ENCODE measurements around the gene RASGRP2.

- TF ChIP-seq, protein P1, sequence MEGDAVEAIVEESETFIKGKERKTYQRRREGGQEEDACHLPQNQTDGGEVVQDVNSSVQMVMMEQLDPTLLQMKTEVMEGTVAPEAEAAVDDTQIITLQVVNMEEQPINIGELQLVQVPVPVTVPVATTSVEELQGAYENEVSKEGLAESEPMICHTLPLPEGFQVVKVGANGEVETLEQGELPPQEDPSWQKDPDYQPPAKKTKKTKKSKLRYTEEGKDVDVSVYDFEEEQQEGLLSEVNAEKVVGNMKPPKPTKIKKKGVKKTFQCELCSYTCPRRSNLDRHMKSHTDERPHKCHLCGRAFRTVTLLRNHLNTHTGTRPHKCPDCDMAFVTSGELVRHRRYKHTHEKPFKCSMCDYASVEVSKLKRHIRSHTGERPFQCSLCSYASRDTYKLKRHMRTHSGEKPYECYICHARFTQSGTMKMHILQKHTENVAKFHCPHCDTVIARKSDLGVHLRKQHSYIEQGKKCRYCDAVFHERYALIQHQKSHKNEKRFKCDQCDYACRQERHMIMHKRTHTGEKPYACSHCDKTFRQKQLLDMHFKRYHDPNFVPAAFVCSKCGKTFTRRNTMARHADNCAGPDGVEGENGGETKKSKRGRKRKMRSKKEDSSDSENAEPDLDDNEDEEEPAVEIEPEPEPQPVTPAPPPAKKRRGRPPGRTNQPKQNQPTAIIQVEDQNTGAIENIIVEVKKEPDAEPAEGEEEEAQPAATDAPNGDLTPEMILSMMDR (IDR thresholded peaks at IDR 0.05), result no peak
- no peak for TF ChIP-seq POLR2A (IDR thresholded peaks at IDR 0.05; ENCODE audit: low read depth)
These were observed 29.3 kb downstream of the RASGRP2 start for GRCh38 chr11:64714666-64715065.

All from esophagus muscularis mucosa (tissue), 3 donors.